HFFc6 (cell line): ENCODE results near the gene PBX3. TPM values are rescaled to one million over a fixed set of nuclear protein-coding genes. Genes with fewer than 3 reads are reported as not detected.
A peak's percentile ranks its signal among the peaks of the same experiment; 100 is the strongest.

ENCODE experiments used
- DNase-seq: peaks from one replicate; pipeline ENCODE4 v3.0.0-alpha.2; 2018
- H3K27ac Mint-ChIP-seq: 2 replicates; pipeline ENCODE4 v1.8.0; 2020; ENCODE audit warnings: mild to moderate bottlenecking, mixed read lengths
- H3K27me3 Mint-ChIP-seq: 2 replicates; pipeline ENCODE4 v1.8.0; 2021; ENCODE audit warnings: mild to moderate bottlenecking, moderate library complexity, mixed read lengths; ENCODE audit not compliant: insufficient read depth
- H3K36me3 Mint-ChIP-seq: 2 replicates; pipeline ENCODE4 v1.8.0; 2021; ENCODE audit warnings: low read depth, mixed read lengths
- H3K4me1 Mint-ChIP-seq: 2 replicates; pipeline ENCODE4 v1.8.0; 2020; ENCODE audit warnings: low read depth, mixed read lengths
- H3K4me3 Mint-ChIP-seq: 2 replicates; pipeline ENCODE4 v1.8.0; 2020; ENCODE audit warnings: mild to moderate bottlenecking, moderate library complexity, mixed read lengths
- H3K9me3 Mint-ChIP-seq: 2 replicates; pipeline ENCODE4 v1.8.0; 2020; ENCODE audit warnings: mild to moderate bottlenecking, mixed read lengths
- CTCF ChIP-seq: fragments of 200-600 bp; sonication (generic); IDR thresholded peaks from 2 replicates; pipeline ENCODE4 v1.5.0; 2021; ENCODE audit warnings: antibody characterized with exemption, mild to moderate bottlenecking
- total RNA-seq, 6 experiments: library from RNA; stranded (reverse); fragmentation: NEBNext Ultra II Directional; extraction: Animal tissue kit (Norgen Biotek cat#: 25700); gene quantifications; 2 replicates in 1 of 6; 3 replicates in 5 of 6; pipeline ENCODE4 v1.2.3, GENCODE V29; 2021

PBX3 gene
- total RNA-seq, 6 experiments from 2014 or later, result 32.2 to 44.3 (median 40.3) TPM

- Mint-ChIP-seq H3K4me3 (peak overlapping the region; percentile 33; the same call in 1 of the 2 replicates), H3K4me1 (peaks cover 60% of the 10 kb centered on the region), H3K9me3 (no peaks in the 10 kb centered on the region), H3K27me3 (no peaks in the 10 kb centered on the region), H3K27ac (peak overlapping the region; percentile 23; the same call in 1 of the 2 replicates), H3K36me3 (peaks cover 12% of the 10 kb centered on the region)
- no peak for TF ChIP-seq CTCF
- DNase-seq, result no peak
Observed at GRCh38 chr9:125843646-125844045, 96.5 kb downstream of the PBX3 start.

DNA sequence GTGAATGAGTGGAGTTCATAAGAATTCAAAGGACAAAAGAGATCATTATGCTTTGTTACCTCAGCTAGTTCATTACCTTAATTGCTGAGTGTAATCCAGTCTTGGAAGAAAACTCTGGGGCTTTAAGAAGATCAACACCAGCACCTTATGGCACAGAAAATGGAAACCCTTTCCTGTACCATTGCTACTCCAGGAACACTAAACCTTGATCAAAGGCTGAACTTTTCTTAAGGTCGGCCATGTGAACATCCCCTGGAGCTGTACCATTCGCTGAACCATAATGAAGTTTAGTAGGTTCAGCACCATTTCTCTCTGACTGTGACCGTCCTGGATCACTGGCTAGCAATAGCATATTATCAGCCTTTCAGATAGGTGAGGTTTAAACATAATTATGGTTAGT, 97.4 kb downstream of the PBX3 start:
- peaks cover 20% of the 10 kb centered on the region for H3K36me3 Mint-ChIP-seq
- no peaks in the 10 kb centered on the region for H3K9me3 Mint-ChIP-seq

GRCh38 chr9:125845271-125845808, 98.2 kb downstream of the PBX3 start:
- Mint-ChIP-seq H3K36me3 (peaks cover 20% of the 10 kb centered on the region), H3K27ac (no peak overlapping the region), H3K9me3 (no peaks in the 10 kb centered on the region), H3K4me3 (no peak overlapping the region), H3K4me1 (peaks cover 52% of the 10 kb centered on the region), H3K27me3 (no peaks in the 10 kb centered on the region)
- DNase-seq, result no peak
- TF ChIP-seq CTCF, result no peak

More for the DNA sequence above, 97.4 kb downstream of the PBX3 start:
- TF ChIP-seq CTCF, result no peak
- Mint-ChIP-seq H3K4me3 (no peak overlapping the region), H3K4me1 (peaks cover 59% of the 10 kb centered on the region), H3K27me3 (no peaks in the 10 kb centered on the region), H3K27ac (no peak overlapping the region)
- DNase-seq, result no peak

DNA sequence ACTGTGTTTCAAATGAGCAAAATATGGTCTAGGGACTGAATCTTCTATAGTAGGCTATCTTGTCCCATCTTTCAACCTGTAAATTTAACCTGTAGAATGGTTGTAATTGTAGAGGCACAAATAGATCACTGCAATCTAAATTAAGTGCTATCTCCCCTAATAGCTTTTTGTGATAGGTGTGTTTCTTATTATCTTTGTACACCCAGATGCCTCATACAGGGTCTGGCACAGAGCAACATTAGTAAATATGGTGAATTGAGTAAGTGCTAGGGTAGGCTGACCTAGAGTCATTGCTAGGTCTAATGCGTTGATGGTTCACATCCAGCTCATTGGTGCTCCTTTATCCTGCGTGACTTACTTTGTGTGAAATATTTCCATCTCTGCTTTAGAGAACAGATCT, 100.6 kb downstream of the PBX3 start:
- Mint-ChIP-seq H3K36me3 (peaks cover 20% of the 10 kb centered on the region), H3K4me3 (no peak overlapping the region), H3K27ac (no peak overlapping the region), H3K4me1 (peaks cover 52% of the 10 kb centered on the region), H3K9me3 (no peaks in the 10 kb centered on the region), H3K27me3 (no peaks in the 10 kb centered on the region)
- TF ChIP-seq CTCF, result no peak
- DNase-seq, result no peak

DNA sequence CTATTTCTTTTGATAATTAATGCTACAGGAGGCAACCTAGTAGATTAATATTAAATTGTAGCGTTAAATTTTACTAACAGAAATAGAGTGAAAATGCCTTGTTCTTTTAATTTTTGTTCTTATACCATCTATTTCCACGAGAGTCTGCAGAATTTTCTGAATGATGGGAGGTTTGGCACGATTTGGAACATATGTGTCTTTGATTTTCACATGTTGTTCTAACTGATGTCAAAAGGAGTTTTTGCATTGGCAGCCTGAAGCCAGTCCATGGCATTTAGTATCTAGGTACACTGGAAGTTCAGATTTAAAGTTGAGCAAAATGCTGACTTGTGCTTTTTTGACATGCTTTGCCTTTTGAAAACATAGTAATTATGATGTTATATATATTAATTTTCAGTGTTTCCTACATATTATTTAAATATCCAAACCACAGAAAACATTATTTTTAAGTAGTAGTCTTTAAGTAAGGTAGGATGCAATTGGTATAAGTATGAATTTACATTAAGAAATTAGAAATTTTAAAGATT, 103.0 kb downstream of the PBX3 start:
- H3K27ac Mint-ChIP-seq, result no peak overlapping the region
- no peaks in the 10 kb centered on the region for H3K9me3 Mint-ChIP-seq
- H3K27me3 Mint-ChIP-seq, result no peaks in the 10 kb centered on the region
- no peak for DNase-seq
- peaks cover 26% of the 10 kb centered on the region for H3K36me3 Mint-ChIP-seq
- no peak for TF ChIP-seq CTCF
- H3K4me3 Mint-ChIP-seq, result no peak overlapping the region
- H3K4me1 Mint-ChIP-seq, result peaks cover 65% of the 10 kb centered on the region
